HG02884 (cell line): ENCODE data around the gene TBC1D14.

Experiments used
- ATAC-seq: cut with Tn5 transposase; IDR thresholded peaks from one replicate; pipeline ENCODE4 v1.9.1; 2021; ENCODE audit warnings: mild to moderate bottlenecking, moderate library complexity; ENCODE audit not compliant: unreplicated experiment

Gene TBC1D14

GRCh38 chr4:7034262-7035081, 124.8 kb downstream of the TBC1D14 start:
- ATAC-seq, result no peak

- no peak for ATAC-seq
These were observed 127.8 kb downstream of the TBC1D14 start for GRCh38 chr4:7037425-7037824.

GRCh38 chr4:7040765-7041164, 131.1 kb downstream of the TBC1D14 start:
- ATAC-seq, result no peak

- no peak for ATAC-seq
These were observed 131.6 kb downstream of the TBC1D14 start for GRCh38 chr4:7041246-7041645.

- ATAC-seq, result no peak
These were observed 132.3 kb downstream of the TBC1D14 start for GRCh38 chr4:7041801-7042502.

GRCh38 chr4:7042503-7043283, 133.1 kb downstream of the TBC1D14 start:
- peak; percentile 76 for ATAC-seq

GRCh38 chr4:7043284-7044136, 133.9 kb downstream of the TBC1D14 start, which contains the start of gene TADA2B:
Gene TADA2B, plus strand, starts transcription at chr4:7043372. Its CDS starts 208 bp downstream, at chr4:7043580.
- ATAC-seq, result peak; percentile 24

- ATAC-seq, result no peak
These were observed 134.7 kb downstream of the TBC1D14 start for GRCh38 chr4:7044137-7044930.

GRCh38 chr4:7045553-7045952, 135.9 kb downstream of the TBC1D14 start:
- ATAC-seq, result no peak

- ATAC-seq, result no peak
These were observed 136.6 kb downstream of the TBC1D14 start for GRCh38 chr4:7045961-7046921.

GRCh38 chr4:7046971-7047370, 137.3 kb downstream of the TBC1D14 start:
- ATAC-seq, result no peak

- no peak for ATAC-seq
These were observed 139.0 kb downstream of the TBC1D14 start for GRCh38 chr4:7048642-7049041.

GRCh38 chr4:7049295-7049694, 139.7 kb downstream of the TBC1D14 start:
- no peak for ATAC-seq

GRCh38 chr4:7049739-7050138, 140.1 kb downstream of the TBC1D14 start:
- ATAC-seq, result no peak

- no peak for ATAC-seq
These were observed 141.0 kb downstream of the TBC1D14 start for GRCh38 chr4:7050481-7051143.

GRCh38 chr4:7051144-7051495, 141.5 kb downstream of the TBC1D14 start:
- no peak for ATAC-seq

- ATAC-seq, result no peak
These were observed 142.3 kb downstream of the TBC1D14 start for GRCh38 chr4:7051905-7052304.

GRCh38 chr4:7052313-7052712, 142.7 kb downstream of the TBC1D14 start:
- no peak for ATAC-seq
